ENCODE data around the gene RABGGTB.
"Not testable (repeated sequence)": the region's sequence is repeated elsewhere in the genome, so short reads cannot be mapped to it uniquely, and the experiment has no call there.

The RABGGTB gene

GRCh38 chr1:75785983-75786853 is at the start of gene RABGGTB:
RABGGTB (plus strand) TSS chr1:75786256; CDS start chr1:75786272, 16 bp downstream.
- DNase-seq (ENCODE audit: low read depth): peak; percentile 67

GRCh38 chr1:75742047-75742625 is 43.9 kb upstream of the RABGGTB start:
- DNase-seq (ENCODE audit: low read depth): no peak

GRCh38 chr1:75745276-75745675 is 40.8 kb upstream of the RABGGTB start:
- no peak for DNase-seq (ENCODE audit: low read depth)

- DNase-seq (ENCODE audit: low read depth): not testable (repeated sequence)
Measured at GRCh38 chr1:75757210-75757609, 28.8 kb upstream of the RABGGTB start.

GRCh38 chr1:75758543-75758942 is 27.5 kb upstream of the RABGGTB start:
- not testable (repeated sequence) for DNase-seq (ENCODE audit: low read depth)

- no peak for DNase-seq (ENCODE audit: low read depth)
Measured at GRCh38 chr1:75764057-75764655, 21.9 kb upstream of the RABGGTB start.

GRCh38 chr1:75765697-75766355 is 20.2 kb upstream of the RABGGTB start:
- DNase-seq (ENCODE audit: low read depth): peak; percentile 54

- no peak for DNase-seq (ENCODE audit: low read depth)
Measured at GRCh38 chr1:75768016-75768415, 18.0 kb upstream of the RABGGTB start.

GRCh38 chr1:75770761-75771160 is 15.3 kb upstream of the RABGGTB start:
- DNase-seq (ENCODE audit: low read depth): no peak

- DNase-seq (ENCODE audit: low read depth): no peak
Measured at GRCh38 chr1:75771978-75772377, 14.1 kb upstream of the RABGGTB start.

- DNase-seq (ENCODE audit: low read depth): not testable (repeated sequence)
Measured at GRCh38 chr1:75777812-75778211, 8.2 kb upstream of the RABGGTB start.

- DNase-seq (ENCODE audit: low read depth): not testable (repeated sequence)
Measured at GRCh38 chr1:75778694-75779093, 7.4 kb upstream of the RABGGTB start.

GRCh38 chr1:75780183-75780582 is 5.9 kb upstream of the RABGGTB start:
- not testable (repeated sequence) for DNase-seq (ENCODE audit: low read depth)

- not testable (repeated sequence) for DNase-seq (ENCODE audit: low read depth)
Measured at GRCh38 chr1:75783920-75784319, 2.1 kb upstream of the RABGGTB start.

GRCh38 chr1:75785320-75785982 is 605 bp upstream of the RABGGTB start:
- no peak for DNase-seq (ENCODE audit: low read depth)

- DNase-seq (ENCODE audit: low read depth): no peak
Measured at GRCh38 chr1:75786901-75787493, 941 bp downstream of the RABGGTB start.

- no peak for DNase-seq (ENCODE audit: low read depth)
Measured at GRCh38 chr1:75787524-75787923, 1.5 kb downstream of the RABGGTB start.

GRCh38 chr1:75789988-75790387 is 3.9 kb downstream of the RABGGTB start:
- DNase-seq (ENCODE audit: low read depth): no peak

- DNase-seq (ENCODE audit: low read depth): no peak
Measured at GRCh38 chr1:75791022-75791421, 5.0 kb downstream of the RABGGTB start.

GRCh38 chr1:75792091-75792490 is 6.0 kb downstream of the RABGGTB start:
- DNase-seq (ENCODE audit: low read depth): no peak

- DNase-seq (ENCODE audit: low read depth): no peak
Measured at GRCh38 chr1:75794382-75794781, 8.3 kb downstream of the RABGGTB start.
